K562 (cell line): Measurements from ENCODE around the gene NR1H2. TPM values are rescaled to one million over a fixed set of nuclear protein-coding genes. Genes with fewer than 3 reads are reported as not detected.

Experiments
- ARID1B ChIP-seq: fragments of 450-650 bp; IDR thresholded peaks from 2 replicates; pipeline ENCODE4 v1.6.1; 2016; ENCODE audit warnings: antibody characterized with exemption, mild to moderate bottlenecking, inconsistent platforms
- ARID3A ChIP-seq: IDR thresholded peaks from 2 replicates; pipeline ENCODE4 v1.6.1; 2012; ENCODE audit warnings: low read depth, low read length, improper control_type of control experiment, borderline replicate concordance
- CBFA2T2 ChIP-seq: fragments of 450-650 bp; conservative IDR thresholded peaks from 2 replicates; pipeline ENCODE4 v1.6.1; 2017; ENCODE audit warnings: mild to moderate bottlenecking
- CGGBP1 ChIP-seq: fragments of 250-450 bp; sonication (Bioruptor Pico); IDR thresholded peaks from 2 replicates; pipeline ENCODE4 v1.9.0; 2021; ENCODE audit warnings: mild to moderate bottlenecking
- DPF2 ChIP-seq: fragments of 450-650 bp; IDR thresholded peaks from 2 replicates; pipeline ENCODE4 v1.6.1; 2016
- ERF ChIP-seq: fragments of 450-650 bp; formaldehyde crosslinking; IDR thresholded peaks from 2 replicates; pipeline ENCODE4 v1.4.0; 2020; ENCODE audit warnings: mild to moderate bottlenecking, mixed read lengths
- ETS1 ChIP-seq: conservative IDR thresholded peaks from 2 replicates; pipeline ENCODE4 v1.6.1; 2011; ENCODE audit warnings: low read depth, mild to moderate bottlenecking, low read length; ENCODE audit not compliant: control insufficient read depth
- HCFC1 ChIP-seq: IDR thresholded peaks from 2 replicates; pipeline ENCODE4 v1.6.1; 2012; ENCODE audit warnings: low read depth, low read length, improper control_type of control experiment
- HEY1 ChIP-seq: fragments of 250-450 bp; sonication (Bioruptor Pico); IDR thresholded peaks from 2 replicates; pipeline ENCODE4 v1.5.0; 2020; ENCODE audit warnings: mild to moderate bottlenecking, moderate library complexity, borderline replicate concordance
- MXI1 ChIP-seq: IDR thresholded peaks from 2 replicates; pipeline ENCODE4 v1.6.1; 2011; ENCODE audit warnings: low read depth, mild to moderate bottlenecking, improper control_type of control experiment, low read length
- NELFE ChIP-seq: IDR thresholded peaks from 2 replicates; pipeline ENCODE4 v1.6.1; 2011; ENCODE audit warnings: mild to moderate bottlenecking; ENCODE audit not compliant: insufficient read depth, insufficient read length
- POLR2A ChIP-seq: fragments of 450-650 bp; conservative IDR thresholded peaks from 2 replicates; pipeline ENCODE4 v1.6.1; 2016
- PYGO2 ChIP-seq: fragments of 450-650 bp; IDR thresholded peaks from 2 replicates; pipeline ENCODE4 v1.6.1; 2016; ENCODE audit warnings: mild to moderate bottlenecking, missing genetic modification characterization, moderate library complexity, missing compliant biosample characterization
- SAP30 ChIP-seq: fragments of 200-600 bp; sonication (generic); IDR thresholded peaks from 2 replicates; pipeline ENCODE4 v1.6.1; 2012; ENCODE audit warnings: borderline replicate concordance, low read depth, mild to moderate bottlenecking, moderate library complexity, low read length, control low read depth, inconsistent platforms; ENCODE audit not compliant: insufficient read depth, poor library complexity, severe bottlenecking
- STAG1 ChIP-seq: sonication (generic); formaldehyde crosslinking; IDR thresholded peaks from 2 replicates; pipeline ENCODE4 v1.5.0; 2020; ENCODE audit warnings: missing genetic modification reagents, borderline replicate concordance
- ZC3H8 ChIP-seq: fragments of 450-650 bp; IDR thresholded peaks from 2 replicates; pipeline ENCODE4 v1.6.1; 2017
- ZNF224 ChIP-seq: sonication (generic); formaldehyde crosslinking; IDR thresholded peaks from 2 replicates; pipeline ENCODE4 v1.8.0; 2022; ENCODE audit warnings: mild to moderate bottlenecking, missing genetic modification reagents
- ZNF3 ChIP-seq: fragments of 250-450 bp; sonication (Bioruptor Pico); IDR thresholded peaks from 2 replicates; pipeline ENCODE4 v1.5.0; 2021; ENCODE audit warnings: mild to moderate bottlenecking, moderate library complexity
- ZNF354B ChIP-seq: fragments of 250-450 bp; sonication (Bioruptor Pico); IDR thresholded peaks from 2 replicates; pipeline ENCODE4 v1.4.0; 2020
- ZSCAN32 ChIP-seq: fragments of 450-650 bp; formaldehyde crosslinking; IDR thresholded peaks from 2 replicates; pipeline ENCODE4 v1.4.0; 2020; ENCODE audit warnings: mild to moderate bottlenecking, moderate library complexity
- polyA plus RNA-seq, 8 experiments: library from polyadenylated mRNA; depleted of rRNA in 4 of 8; stranded (reverse) in 5 of 8; unstranded in 3 of 8; fragments of >200 nt; fragmentation: Nextera tagmentation in 2 of 8; fragmentation: Illumina TruSeq in 1 of 8; extraction: Ambion mirVana in 2 of 8; extraction: Trizol in 1 of 8; gene quantifications; 2 replicates each; pipeline versions ENCODE4 v1.2.1 to v1.2.3, GENCODE V29; 2011 to 2014; ENCODE audit warnings: inconsistent platforms in 1 of 8, missing spikeins in 1 of 8
- total RNA-seq, 7 experiments: library from RNA; depleted of rRNA in 6 of 7; stranded (reverse); fragments of >200 nt in 6 of 7; fragmentation: Illumina TruSeq in 2 of 7; extraction: Trizol in 2 of 7; gene quantifications; 2 replicates each; pipeline versions ENCODE4 v1.2.1 to v1.2.3, GENCODE V29; 2011 to 2021; ENCODE audit warnings: low replicate concordance in 1 of 7
- TF ChIP-seq, protein P1 (sequence below): fragments of 450-650 bp; IDR thresholded peaks from 2 replicates; pipeline ENCODE4 v1.6.1; 2016; ENCODE audit warnings: antibody characterized with exemption
- TF ChIP-seq, protein P2 (sequence below): fragments of 250-450 bp; sonication (Bioruptor Pico); IDR thresholded peaks from 2 replicates; pipeline ENCODE4 v1.4.0; 2020; ENCODE audit warnings: borderline replicate concordance

NR1H2 gene
- total and polyA plus RNA-seq, 9 of the 15 experiments (the other 6 are each of a cell fraction or from before 2014, with no cell fraction given), result 0.11 to 73.8 (median 24.0) TPM

DNA sequence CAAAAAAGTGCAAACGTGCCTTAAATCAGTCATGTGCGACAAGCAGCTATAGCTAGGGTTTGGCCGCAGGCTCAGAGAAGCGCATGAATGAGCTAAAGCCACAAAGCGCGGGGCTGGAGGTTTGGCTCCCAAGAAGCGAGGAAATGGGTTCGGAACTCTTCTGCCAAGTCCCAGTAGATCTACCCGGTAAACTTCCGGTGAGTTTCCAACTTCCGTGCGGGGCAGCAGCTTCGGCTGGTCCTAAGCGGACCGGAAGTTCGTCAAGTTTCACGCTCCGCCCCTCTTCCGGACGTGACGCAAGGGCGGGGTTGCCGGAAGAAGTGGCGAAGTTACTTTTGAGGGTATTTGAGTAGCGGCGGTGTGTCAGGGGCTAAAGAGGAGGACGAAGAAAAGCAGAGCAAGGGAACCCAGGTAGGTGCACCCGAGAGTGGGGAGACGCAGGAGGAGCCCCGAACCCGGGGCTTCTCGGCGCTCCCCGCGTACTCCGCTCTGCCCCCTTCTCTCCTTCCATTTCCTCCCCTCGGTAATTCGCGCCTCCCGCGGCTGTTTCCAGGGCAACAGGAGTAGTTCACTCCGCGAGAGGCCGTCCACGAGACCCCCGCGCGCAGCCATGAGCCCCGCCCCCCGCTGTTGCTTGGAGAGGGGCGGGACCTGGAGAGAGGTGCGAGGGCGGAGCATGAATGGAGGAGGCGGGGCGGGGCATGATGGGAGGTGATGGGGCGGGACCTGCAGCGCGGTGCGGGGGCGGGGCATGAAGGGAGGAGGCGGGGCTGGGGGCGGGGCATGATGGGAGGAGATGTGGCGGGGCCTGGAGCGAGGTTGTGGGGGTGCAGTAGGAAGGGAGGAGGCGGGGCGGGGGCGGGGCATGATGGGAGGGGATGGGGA, at the start of gene NR1H2 (continued):
- TF ChIP-seq CBFA2T2 (no peak), ZSCAN32 (CRISPR knock-in tag) (no peak), ARID1B (peak; percentile 20; the same call in 1 of the 2 replicates), SAP30 (peak; percentile 15), ZNF224 (CRISPR knock-in tag) (no peak), ETS1 (peak; percentile 68; the same call in 1 of the 2 replicates), DPF2 (peak; percentile 38), ARID3A (peak; percentile 39; the same call in 1 of the 2 replicates), CGGBP1 (CRISPR knock-in tag) (no peak), ERF (CRISPR knock-in tag) (peak; percentile 78; the same call in 1 of the 2 replicates), ZC3H8 (no peak), POLR2A (peak; percentile 97), NELFE (no peak), PYGO2 (tag) (no peak), ZNF3 (CRISPR knock-in tag) (no peak), STAG1 (CRISPR knock-in tag) (no peak), MXI1 (0 out of 2 replicates have a peak, but pooled peaks have one; percentile 29), HEY1 (peak; percentile 25; the same call in 1 of the 2 replicates), HCFC1 (peak; percentile 92), ZNF354B (CRISPR knock-in tag) (no peak)
- TF ChIP-seq, protein P1, sequence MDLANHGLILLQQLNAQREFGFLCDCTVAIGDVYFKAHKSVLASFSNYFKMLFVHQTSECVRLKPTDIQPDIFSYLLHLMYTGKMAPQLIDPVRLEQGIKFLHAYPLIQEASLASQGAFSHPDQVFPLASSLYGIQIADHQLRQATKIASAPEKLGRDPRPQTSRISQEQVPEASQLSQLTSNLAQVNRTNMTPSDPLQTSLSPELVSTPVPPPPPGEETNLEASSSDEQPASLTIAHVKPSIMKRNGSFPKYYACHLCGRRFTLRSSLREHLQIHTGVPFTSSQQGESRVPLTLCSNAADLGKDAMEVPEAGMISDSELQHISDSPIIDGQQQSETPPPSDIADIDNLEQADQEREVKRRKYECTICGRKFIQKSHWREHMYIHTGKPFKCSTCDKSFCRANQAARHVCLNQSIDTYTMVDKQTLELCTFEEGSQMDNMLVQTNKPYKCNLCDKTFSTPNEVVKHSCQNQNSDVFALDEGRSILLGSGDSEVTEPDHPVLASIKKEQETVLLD, result 0 out of 2 replicates have a peak, but pooled peaks have one; percentile 14
- TF ChIP-seq, protein P2, sequence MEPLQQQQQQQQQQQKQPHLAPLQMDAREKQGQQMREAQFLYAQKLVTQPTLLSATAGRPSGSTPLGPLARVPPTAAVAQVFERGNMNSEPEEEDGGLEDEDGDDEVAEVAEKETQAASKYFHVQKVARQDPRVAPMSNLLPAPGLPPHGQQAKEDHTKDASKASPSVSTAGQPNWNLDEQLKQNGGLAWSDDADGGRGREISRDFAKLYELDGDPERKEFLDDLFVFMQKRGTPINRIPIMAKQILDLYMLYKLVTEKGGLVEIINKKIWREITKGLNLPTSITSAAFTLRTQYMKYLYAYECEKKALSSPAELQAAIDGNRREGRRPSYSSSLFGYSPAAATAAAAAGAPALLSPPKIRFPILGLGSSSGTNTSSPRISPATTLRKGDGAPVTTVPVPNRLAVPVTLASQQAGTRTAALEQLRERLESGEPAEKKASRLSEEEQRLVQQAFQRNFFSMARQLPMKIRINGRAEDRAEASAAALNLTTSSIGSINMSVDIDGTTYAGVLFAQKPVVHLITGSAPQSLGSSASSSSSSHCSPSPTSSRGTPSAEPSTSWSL (CRISPR knock-in tag), result no peak
